Measurements from ENCODE around the gene SPIC.

The SPIC gene

DNA sequence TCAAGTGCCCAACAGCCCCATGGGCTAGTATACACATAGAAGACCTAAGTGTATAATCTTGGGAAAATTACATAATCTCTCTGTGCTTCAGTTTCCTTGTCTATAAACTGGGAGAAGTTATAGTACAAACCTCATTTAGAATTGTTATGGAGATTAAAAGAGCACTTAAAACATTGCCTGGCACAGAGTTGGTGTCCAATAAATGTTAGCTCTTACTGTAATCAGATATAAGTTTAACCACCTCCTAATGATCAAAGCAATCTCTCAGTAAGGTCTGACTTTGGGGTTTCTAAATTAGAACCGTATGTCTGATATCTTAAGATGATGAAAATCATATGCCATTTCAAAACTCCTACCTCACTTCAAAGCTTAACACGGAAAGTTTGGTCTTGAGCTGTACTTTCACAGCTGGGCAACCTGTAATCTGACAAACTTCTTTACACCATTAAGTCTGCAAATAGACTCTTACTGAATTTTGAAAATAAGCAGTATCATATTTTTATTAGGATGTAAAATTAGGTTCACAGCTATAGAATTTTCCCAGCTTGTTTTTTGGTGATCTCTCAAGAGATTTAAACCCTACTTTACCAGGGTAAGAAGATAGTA, 61.0 kb downstream of the SPIC start:
- DNase-seq: no peak

All from NCI-H69 (cell line).